A673 (cell line): Measurements from ENCODE around the gene DLG2. TPM values are rescaled to one million over a fixed set of nuclear protein-coding genes. Genes with fewer than 3 reads are reported as not detected.

Source experiments
- BruUV-seq: library from RNA; stranded (reverse); fragments of 400-500 nt; replicated peaks from 2 replicates; lab custom pipeline; 2021; lab: Mats Ljungman, UMichigan
- CTCF ChIA-PET: fragments of 300-600 bp; sonication (Branson Sonifier 250); formaldehyde crosslinking; loops from one replicate; lab custom pipeline; 2022; ENCODE audit warnings: antibody characterized with exemption; lab: Charles Lee
- POLR2A ChIA-PET: fragments of 300-600 bp; sonication (Branson Sonifier 250); formaldehyde crosslinking; loops from one replicate; lab custom pipeline; 2022; ENCODE audit warnings: antibody characterized with exemption; ENCODE audit not compliant: low non-redundant PET; lab: Charles Lee
- DNase-seq: peaks from one replicate; pipeline ENCODE4 v3.0.0-alpha.2; 2015; ENCODE audit warnings: low spot score
- H3K27ac ChIP-seq: fragments of 200-600 bp; sonication (generic); 2 replicates; pipeline ENCODE4 v1.5.1; 2016; ENCODE audit warnings: mixed run types, low read depth, mild to moderate bottlenecking, mixed read lengths, antibody characterized with exemption, low read length; ENCODE audit not compliant: poor library complexity, severe bottlenecking
- H3K27me3 ChIP-seq: fragments of 200-600 bp; sonication (generic); replicated peaks from 2 replicates; pipeline ENCODE4 v1.6.1; 2017; ENCODE audit warnings: mixed run types, low read depth, mild to moderate bottlenecking, mixed read lengths, antibody characterized with exemption, low read length; ENCODE audit not compliant: insufficient read depth, poor library complexity
- H3K36me3 ChIP-seq: fragments of 200-600 bp; sonication (generic); 2 replicates; pipeline ENCODE4 v1.6.1; 2016; ENCODE audit warnings: mixed run types, mild to moderate bottlenecking, mixed read lengths, antibody characterized with exemption, low read length; ENCODE audit not compliant: insufficient read depth, poor library complexity, severe bottlenecking
- H3K4me1 ChIP-seq: fragments of 200-600 bp; sonication (generic); 2 replicates; pipeline ENCODE4 v1.6.1; 2017; ENCODE audit warnings: mixed run types, mild to moderate bottlenecking, mixed read lengths, antibody characterized with exemption, low read length; ENCODE audit not compliant: insufficient read depth, poor library complexity, severe bottlenecking
- H3K4me3 ChIP-seq: fragments of 200-600 bp; sonication (generic); 2 replicates; pipeline ENCODE4 v1.5.1; 2016; ENCODE audit warnings: low read depth, mixed run types, mild to moderate bottlenecking, mixed read lengths, low read length; ENCODE audit not compliant: poor library complexity, severe bottlenecking
- H3K9me3 ChIP-seq: fragments of 200-600 bp; sonication (generic); 2 replicates; pipeline ENCODE4 v1.6.1; 2016; ENCODE audit warnings: mixed run types, low read depth, mild to moderate bottlenecking, mixed read lengths, antibody characterized with exemption, low read length; ENCODE audit not compliant: poor library complexity, severe bottlenecking
- EZH2 ChIP-seq: fragments of 200-600 bp; sonication (generic); IDR thresholded peaks from 2 replicates; pipeline ENCODE4 v1.6.1; 2017; ENCODE audit warnings: borderline replicate concordance, low read depth, mild to moderate bottlenecking, mixed read lengths, antibody characterized with exemption, low read length; ENCODE audit not compliant: poor library complexity, severe bottlenecking
- intact Hi-C: fragments of 100-400 bp; cut with micrococcal nuclease; formaldehyde crosslinking; loops from one replicate; pipeline ENCODE4 v1.10.0; 2022; ENCODE audit not compliant: unreplicated experiment
- total RNA-seq: library from RNA; stranded (reverse); gene quantifications from 2 replicates; pipeline ENCODE4 v1.2.3, GENCODE V29; 2021
- TF ChIP-seq, protein P1 (sequence below): fragments of 300-800, 200-600 bp; sonication (generic); conservative IDR thresholded peaks from 2 replicates; pipeline ENCODE4 v1.5.1; 2017; ENCODE audit warnings: low read depth, mild to moderate bottlenecking, antibody characterized with exemption, low read length, moderate library complexity, mixed read lengths

Gene DLG2
- total RNA-seq, 1 experiment from 2014 or later: 277 TPM

DNA sequence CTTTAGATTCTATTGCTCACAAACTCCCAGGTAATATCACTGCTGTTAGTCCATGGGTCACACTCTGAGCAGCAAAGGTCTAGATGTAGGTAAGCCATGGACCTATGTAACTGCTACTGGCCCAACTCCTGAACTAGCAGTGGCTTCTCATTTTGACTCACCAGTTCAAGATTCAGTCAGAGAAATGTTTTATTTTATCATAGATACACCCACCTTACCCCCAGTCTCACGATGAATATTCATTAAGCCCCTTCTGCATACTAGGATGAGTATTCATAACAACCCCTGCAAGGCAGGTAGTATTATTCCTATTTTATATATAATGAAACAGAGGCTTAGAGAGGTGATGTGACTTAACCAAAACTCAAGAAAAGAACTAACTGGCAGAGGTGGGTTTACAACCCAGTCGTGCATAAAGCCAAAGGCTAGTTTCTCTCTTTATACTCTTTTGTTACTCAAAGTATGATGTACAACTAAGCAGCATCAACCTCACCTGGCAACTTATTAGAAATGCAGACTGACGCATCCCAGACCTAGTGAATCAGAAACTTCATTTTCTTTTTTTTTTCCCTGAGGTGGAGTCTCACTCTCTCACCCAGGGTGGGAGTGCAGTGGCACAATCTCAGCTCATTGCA lies 1383.4 kb downstream of the DLG2 start:
- POLR2A ChIA-PET: no interaction called here
- CTCF ChIA-PET: no interaction called here
- no TSS peak for BruUV-seq
- Histone ChIP-seq H3K36me3 (no peaks in the 10 kb centered on the region), H3K27me3 (no peaks in the 10 kb centered on the region), H3K9me3 (no peaks in the 10 kb centered on the region), H3K4me3 (no peak overlapping the region), H3K27ac (no peak overlapping the region), H3K4me1 (peaks cover 13% of the 10 kb centered on the region)
- intact Hi-C loops: no loop called here
- no peak for DNase-seq
- TF ChIP-seq EZH2: no peak
- TF ChIP-seq, protein P1, sequence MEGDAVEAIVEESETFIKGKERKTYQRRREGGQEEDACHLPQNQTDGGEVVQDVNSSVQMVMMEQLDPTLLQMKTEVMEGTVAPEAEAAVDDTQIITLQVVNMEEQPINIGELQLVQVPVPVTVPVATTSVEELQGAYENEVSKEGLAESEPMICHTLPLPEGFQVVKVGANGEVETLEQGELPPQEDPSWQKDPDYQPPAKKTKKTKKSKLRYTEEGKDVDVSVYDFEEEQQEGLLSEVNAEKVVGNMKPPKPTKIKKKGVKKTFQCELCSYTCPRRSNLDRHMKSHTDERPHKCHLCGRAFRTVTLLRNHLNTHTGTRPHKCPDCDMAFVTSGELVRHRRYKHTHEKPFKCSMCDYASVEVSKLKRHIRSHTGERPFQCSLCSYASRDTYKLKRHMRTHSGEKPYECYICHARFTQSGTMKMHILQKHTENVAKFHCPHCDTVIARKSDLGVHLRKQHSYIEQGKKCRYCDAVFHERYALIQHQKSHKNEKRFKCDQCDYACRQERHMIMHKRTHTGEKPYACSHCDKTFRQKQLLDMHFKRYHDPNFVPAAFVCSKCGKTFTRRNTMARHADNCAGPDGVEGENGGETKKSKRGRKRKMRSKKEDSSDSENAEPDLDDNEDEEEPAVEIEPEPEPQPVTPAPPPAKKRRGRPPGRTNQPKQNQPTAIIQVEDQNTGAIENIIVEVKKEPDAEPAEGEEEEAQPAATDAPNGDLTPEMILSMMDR: no peak

DNA sequence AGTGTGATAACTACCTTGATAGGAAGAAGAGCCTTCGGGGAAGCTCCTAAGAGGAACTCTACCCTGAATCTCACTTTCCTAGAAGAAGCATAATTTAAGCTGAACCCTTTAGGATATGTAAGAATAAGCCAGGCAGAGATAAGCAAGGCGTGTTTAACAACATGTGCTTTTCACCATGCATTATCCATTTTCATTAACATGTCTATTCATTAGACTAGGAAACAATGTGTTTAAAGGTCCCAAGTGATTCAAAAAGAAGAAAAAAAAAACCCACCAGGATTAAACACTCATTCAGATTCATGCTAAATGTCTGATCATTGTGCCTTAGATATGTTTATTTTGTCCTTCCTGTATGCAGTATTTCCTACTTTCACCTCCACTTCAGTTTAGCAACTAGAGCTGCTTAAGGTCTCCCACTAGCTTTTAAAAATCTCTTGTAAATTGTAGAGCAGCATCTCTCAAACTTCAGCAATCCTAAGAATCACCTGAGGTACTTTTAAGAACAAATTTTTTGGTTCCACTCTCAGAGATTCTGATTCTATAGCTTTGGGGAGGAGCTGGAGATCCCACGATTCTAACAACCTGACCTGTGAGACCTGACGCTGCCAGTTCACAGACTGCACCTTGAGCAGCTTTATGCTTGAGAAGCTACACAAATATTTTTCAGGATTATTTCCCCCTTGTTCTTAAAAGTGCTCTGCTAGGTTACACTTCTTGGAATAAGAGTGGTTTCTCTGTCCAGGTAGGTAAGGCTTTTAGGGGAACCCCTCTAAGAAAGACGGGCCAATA lies 1385.6 kb downstream of the DLG2 start:
- BruUV-seq: no TSS peak
- intact Hi-C loops: no loop called here
- no peak overlapping the region for H3K4me3 ChIP-seq
- H3K27ac ChIP-seq: no peak overlapping the region
- DNase-seq: no peak
- no peaks in the 10 kb centered on the region for H3K36me3 ChIP-seq
- H3K4me1 ChIP-seq: no peaks in the 10 kb centered on the region
- ChIA-PET POLR2A (interaction anchor here (0.6 kb wide), 1 partner anchor 34 kb away, joined by 3 read pairs; no protein-coding TSS in a partner anchor), CTCF (no interaction called here)
- H3K9me3 ChIP-seq: no peaks in the 10 kb centered on the region
- no peaks in the 10 kb centered on the region for H3K27me3 ChIP-seq
- TF ChIP-seq EZH2: no peak
- TF ChIP-seq, protein P1: no peak

DNA sequence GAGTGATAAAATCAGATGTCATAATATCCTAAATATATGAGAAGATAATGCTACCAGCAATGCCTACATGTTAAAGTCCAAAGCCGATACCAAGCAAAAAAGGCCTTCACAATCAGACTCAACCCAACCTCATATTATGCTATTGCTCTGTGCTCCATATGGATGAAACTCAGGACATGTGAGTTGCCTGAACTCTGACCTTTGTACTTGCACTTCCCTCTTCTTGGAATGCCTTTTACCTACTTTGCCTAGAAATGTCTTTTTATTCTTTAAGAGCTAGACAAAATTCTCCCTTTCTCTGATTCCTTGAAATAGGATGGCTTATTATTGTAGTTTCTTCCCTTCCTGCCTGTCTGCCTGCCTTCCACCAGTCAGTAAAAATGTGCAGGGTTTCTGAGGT lies 1386.3 kb downstream of the DLG2 start:
- Histone ChIP-seq H3K36me3 (no peaks in the 10 kb centered on the region), H3K9me3 (no peaks in the 10 kb centered on the region), H3K4me3 (no peak overlapping the region), H3K4me1 (no peaks in the 10 kb centered on the region), H3K27me3 (no peaks in the 10 kb centered on the region), H3K27ac (no peak overlapping the region)
- DNase-seq: no peak
- intact Hi-C loops: no loop called here
- POLR2A ChIA-PET: no interaction called here
- BruUV-seq: no TSS peak
- CTCF ChIA-PET: no interaction called here
- TF ChIP-seq, protein P1: no peak
- TF ChIP-seq EZH2: no peak
